Fibroblast of skin of left biceps (primary cell): ENCODE measurements around the gene NUP37.
"Not testable (repeated sequence)": the region's sequence is repeated elsewhere in the genome, so short reads cannot be mapped to it uniquely, and the experiment has no call there.

ENCODE experiments used
- DNase-seq, 2 experiments: peaks; one replicate each; pipeline ENCODE4 v3.0.0-alpha.2; 2013; ENCODE audit warnings: low read depth in 2 of 2

NUP37 gene, protein sequence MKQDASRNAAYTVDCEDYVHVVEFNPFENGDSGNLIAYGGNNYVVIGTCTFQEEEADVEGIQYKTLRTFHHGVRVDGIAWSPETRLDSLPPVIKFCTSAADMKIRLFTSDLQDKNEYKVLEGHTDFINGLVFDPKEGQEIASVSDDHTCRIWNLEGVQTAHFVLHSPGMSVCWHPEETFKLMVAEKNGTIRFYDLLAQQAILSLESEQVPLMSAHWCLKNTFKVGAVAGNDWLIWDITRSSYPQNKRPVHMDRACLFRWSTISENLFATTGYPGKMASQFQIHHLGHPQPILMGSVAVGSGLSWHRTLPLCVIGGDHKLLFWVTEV

GRCh38 chr12:102119674-102120563, at the start of gene NUP37, which contains the start of gene PARPBP:
NUP37 (minus strand) TSS chr12:102120114; CDS start chr12:102118518, 1,596 bp downstream.
PARPBP (plus strand) TSS chr12:102120183; CDS start chr12:102123889, 3,706 bp downstream.
- DNase-seq = peak; percentile 49 to 52

GRCh38 chr12:102167821-102168604, 48.1 kb upstream of the NUP37 start:
- DNase-seq = no peak

GRCh38 chr12:102163383-102163782, 43.5 kb upstream of the NUP37 start:
- no peak for DNase-seq

DNA sequence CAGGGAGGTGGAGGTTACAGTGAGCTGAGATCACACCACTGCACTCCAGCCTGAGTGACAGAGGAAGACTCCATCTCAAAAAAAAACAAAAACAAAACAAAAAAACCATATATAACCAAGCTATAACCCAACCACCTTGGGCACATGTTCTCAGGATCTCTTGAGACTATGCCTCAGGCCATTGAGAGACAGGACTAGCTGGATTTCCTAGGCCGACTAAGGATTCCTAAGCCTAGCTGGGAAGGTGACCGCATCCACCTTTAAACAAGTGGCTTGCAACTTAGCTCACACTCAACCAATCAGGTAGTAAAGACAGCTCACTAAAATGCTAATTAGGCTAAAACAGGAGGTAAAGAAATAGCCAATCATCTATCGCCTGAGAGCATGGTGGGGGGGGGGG, 35.3 kb upstream of the NUP37 start:
- not testable (repeated sequence) for DNase-seq

GRCh38 chr12:102147062-102147587, 27.2 kb upstream of the NUP37 start:
- not testable (repeated sequence) for DNase-seq

DNA sequence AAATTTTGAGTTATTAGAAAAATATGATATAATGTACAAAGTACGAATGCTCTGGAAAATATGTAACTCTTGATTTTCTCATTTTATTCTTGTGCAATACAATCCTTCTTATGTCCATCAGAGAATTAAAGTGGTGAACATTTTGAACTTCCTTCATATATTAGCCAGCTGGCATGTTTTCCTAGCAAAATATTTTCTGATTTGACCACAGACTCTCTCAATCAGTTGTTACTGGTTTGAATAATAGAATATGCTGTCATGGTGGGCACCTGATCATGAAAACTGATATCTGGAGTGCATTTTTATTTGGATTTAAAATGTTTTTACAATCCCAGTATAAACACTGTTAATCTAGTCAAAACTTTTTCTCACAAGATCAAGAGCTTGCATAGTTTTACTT, 24.3 kb upstream of the NUP37 start:
- no peak for DNase-seq

DNA sequence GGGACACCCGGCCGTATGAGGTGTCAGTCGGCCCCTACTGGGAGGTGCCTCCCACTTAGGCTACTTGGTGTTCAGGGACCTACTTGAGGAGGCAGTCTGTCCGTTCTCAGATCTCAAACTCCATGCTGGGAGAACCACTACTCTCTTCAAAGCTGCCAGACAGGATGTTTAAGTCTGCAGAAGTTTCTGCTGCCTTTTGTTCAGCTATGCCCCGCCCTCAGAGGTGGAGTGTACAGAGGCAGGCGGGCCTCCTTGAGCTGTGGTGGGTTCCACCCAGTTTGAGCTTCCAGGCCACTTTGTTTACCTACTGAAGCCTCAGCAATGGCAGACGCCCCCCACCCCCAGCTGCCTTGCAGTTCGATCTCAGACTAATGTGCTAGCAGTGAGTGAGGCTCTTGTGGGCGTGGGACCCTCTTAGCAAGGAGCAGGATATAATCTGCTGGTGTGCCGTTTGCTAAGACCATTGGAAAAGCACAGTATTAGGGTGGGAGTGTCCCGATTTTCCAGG, 23.0 kb upstream of the NUP37 start:
- DNase-seq = not testable (repeated sequence)

- not testable (repeated sequence) for DNase-seq
Observed at GRCh38 chr12:102137619-102138018, 17.7 kb upstream of the NUP37 start.

DNA sequence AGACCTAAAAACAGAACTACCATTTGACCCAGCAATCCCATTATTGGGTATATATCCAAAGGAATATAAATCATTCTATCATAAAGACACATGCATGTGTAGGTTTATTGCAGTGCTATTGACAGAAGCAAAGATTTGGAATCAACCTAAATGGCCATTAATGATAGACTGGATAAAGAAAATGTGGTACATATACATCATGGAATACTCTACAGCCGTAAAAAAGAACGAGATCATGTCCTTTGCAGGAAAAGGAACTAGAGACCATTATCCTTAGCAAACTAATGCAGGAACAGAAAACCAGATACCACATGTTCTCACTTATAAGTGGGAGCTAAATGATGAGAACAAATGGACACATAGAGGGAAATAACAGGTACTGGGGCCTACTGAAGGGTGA, 11.5 kb upstream of the NUP37 start:
- not testable (repeated sequence) for DNase-seq

DNA sequence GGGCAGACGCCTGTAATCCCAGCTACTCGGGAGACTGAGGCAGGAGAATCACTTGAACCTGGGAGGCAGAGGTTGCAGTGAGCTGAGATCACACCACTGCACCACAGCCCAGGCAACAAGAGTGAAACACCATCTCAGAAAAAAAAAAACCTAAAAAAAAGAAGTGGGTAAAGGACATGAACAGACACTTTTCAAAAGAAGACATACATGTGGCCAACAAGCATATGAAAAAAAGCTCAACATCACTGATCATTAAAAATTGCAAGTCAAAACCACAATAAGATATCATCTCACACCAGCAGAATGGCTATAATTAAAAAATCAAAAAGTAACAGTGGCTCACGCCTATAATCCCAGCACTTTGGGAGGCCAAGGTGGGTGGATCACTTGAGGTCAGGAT, 10.8 kb upstream of the NUP37 start:
- DNase-seq = not testable (repeated sequence)

DNA sequence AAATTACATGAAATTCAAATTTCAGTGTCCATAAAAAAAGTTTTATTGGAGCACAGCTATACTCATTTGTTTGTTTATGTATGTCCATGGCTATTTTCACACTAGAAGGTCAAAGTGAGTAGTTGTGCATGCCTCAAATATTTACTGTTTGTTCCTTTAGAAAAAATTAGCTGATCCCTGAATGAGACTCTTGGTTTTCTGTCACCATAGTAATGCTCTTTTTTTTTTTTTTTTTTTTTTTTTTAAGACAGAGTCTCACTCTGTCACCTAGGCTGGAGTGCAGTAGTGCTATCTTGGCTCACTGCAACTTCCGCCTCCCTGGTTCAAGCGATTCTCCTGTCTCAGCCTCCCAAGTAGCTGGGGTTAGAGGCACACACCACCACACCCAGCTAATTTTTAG, 1.4 kb upstream of the NUP37 start:
- not testable (repeated sequence) for DNase-seq

DNA sequence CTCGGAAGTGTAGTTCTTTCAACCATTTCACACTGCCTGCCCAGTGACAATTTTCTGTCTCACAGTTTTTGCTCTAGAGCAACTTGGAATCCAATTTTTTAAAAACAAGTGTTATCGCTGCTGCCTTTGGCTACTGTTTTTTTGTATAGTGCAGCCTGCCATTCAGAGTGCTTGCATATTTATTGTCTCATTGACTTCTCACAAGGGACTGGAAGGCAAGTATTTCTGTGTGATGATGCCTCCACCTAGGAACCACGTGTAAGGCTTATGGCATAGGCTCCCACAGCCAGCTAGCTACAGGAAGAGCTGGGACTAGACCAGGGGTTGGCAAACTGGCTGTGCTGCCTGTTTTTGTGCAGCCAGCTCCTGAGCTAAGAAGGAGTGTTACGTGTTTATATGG, 972 bp upstream of the NUP37 start:
- no peak for DNase-seq

DNA sequence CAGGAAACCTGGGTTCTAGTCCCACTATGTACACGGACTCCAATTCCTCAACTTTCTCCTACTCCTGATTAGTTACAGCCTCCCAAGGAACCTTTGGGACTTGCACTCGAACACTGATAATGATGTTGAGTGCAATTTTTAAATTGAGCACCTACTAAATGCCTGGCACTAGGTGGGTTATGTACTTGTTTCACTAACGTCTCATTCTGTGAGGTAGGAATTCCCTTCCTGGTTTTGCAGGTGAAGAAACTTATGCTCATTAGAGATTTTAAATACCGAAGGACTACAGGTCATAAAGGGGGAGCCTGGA, 605 bp upstream of the NUP37 start:
- no peak for DNase-seq

GRCh38 chr12:102118874-102119273, 1.0 kb downstream of the NUP37 start:
- no peak for DNase-seq

DNA sequence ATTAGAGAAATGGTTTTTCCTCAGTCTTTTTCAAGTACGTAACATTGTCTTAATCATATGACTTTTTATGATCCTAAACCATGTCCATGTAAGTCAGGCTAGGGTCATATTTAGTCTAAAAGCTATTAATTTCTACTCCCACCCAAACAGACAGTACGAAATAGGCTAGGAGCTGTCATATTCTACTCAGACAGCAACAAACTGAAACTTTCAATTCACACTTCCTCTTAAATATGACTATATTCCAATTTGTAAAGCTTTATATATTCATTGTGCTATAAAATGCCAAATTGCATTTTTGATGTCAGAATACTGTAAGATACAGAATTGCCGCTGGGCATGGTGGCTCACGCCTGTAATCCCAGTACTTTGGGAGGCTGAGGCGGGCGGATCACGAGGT, 3.5 kb downstream of the NUP37 start:
- DNase-seq = no peak

GRCh38 chr12:102114212-102114611, 5.7 kb downstream of the NUP37 start:
- DNase-seq = no peak

DNA sequence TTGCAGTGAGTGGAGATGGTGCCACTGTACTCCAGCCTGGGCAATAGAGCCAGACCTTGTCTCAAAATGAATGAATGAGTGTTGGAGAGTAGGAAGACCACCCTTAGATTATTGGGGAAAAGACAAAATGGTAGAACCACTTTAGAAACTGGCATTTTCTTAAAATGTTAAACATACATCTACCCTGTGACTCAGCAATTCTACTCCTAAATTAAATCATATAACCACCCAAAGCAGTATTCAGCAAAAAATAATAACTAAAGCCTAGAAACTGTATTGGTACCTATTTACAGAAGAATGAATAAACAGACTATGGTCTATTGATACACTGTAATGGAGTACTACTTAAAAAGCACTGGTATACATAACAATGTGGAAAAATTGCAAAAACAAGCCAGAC, 9.1 kb downstream of the NUP37 start:
- no peak for DNase-seq

GRCh38 chr12:102107970-102108369, 11.9 kb downstream of the NUP37 start:
- no peak for DNase-seq

- no peak for DNase-seq
Observed at GRCh38 chr12:102106905-102107304, 13.0 kb downstream of the NUP37 start.

DNA sequence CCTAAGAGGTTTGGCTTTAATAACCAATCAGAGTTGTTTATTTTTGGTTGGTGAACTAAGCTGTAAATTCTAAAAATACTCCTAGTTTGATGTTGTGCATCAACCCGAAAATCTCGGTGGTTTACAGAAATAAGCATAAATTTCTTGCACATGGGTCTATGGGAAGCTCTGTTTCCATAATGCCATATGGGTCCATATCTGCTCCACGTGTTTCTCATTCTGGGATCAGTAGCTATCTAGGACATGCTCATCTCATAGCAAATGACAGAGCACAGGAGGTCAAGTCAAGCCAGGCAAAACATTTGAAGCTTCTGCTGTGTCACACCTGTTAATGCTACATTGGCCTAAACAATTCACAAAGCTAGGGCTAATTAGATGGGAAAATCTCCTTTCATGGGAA, 23.1 kb downstream of the NUP37 start:
- no peak for DNase-seq

DNA sequence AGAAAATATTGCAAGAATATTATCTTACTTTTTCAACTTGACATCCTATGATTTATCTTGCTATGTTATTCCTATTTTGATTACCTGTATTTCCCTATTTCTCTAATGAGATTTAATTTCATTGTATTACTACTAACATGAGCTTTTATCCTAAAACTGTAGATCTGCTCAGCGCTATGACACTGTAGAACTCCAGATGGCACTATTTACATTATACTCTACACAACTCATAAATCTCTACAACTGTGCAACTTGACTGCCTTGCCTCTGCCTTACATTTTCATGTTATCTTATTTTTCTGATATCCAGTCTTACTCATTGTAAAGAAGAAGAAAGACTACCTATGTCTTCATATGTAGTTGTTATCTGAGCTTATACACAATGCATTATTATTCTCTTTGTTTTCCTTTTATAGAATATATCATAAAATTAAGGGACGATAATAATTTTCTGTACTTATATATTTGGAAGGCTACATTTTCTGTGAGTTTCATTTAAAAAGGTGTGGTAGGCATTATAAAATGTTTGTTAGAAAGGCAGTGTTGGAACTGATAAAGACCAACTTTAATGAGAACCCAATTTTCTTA, 24.1 kb downstream of the NUP37 start:
- DNase-seq = no peak
